Activated CD4-positive, alpha-beta T cell treated with anti-CD3 and anti-CD28 coated beads, Interleukin-2, amount 50 U/mL, for 16 hours (primary cell): ENCODE measurements around the gene STIM1.
A peak's percentile ranks its signal among the peaks of the same experiment; 100 is the strongest.

Source experiments
- DNase-seq: peaks from one replicate; pipeline ENCODE4 v3.0.0-alpha.2; 2020

Gene STIM1

GRCh38 chr11:3925513-3925912 is 70.0 kb downstream of the STIM1 start:
- DNase-seq, result no peak

- DNase-seq, result no peak
Observed at GRCh38 chr11:3926458-3927095, 71.1 kb downstream of the STIM1 start.

GRCh38 chr11:3927129-3927796 is 71.8 kb downstream of the STIM1 start:
- DNase-seq, result no peak

- DNase-seq, result no peak
Observed at GRCh38 chr11:3929232-3929631, 73.8 kb downstream of the STIM1 start.

- no peak for DNase-seq
Observed at GRCh38 chr11:3929649-3930048, 74.2 kb downstream of the STIM1 start.

GRCh38 chr11:3932698-3933097 is 77.2 kb downstream of the STIM1 start:
- no peak for DNase-seq

GRCh38 chr11:3933165-3933628 is 77.7 kb downstream of the STIM1 start:
- DNase-seq, result no peak

GRCh38 chr11:3934658-3935057 is 79.2 kb downstream of the STIM1 start:
- no peak for DNase-seq

- DNase-seq, result no peak
Observed at GRCh38 chr11:3936517-3936916, 81.1 kb downstream of the STIM1 start.

- no peak for DNase-seq
Observed at GRCh38 chr11:3939211-3939610, 83.7 kb downstream of the STIM1 start.

- no peak for DNase-seq
Observed at GRCh38 chr11:3939651-3940190, 84.3 kb downstream of the STIM1 start.

GRCh38 chr11:3942160-3942955 is 86.9 kb downstream of the STIM1 start:
- DNase-seq, result no peak

GRCh38 chr11:3942956-3943497 is 87.6 kb downstream of the STIM1 start:
- DNase-seq, result no peak

GRCh38 chr11:3944198-3944597 is 88.7 kb downstream of the STIM1 start:
- DNase-seq, result no peak

- DNase-seq, result no peak
Observed at GRCh38 chr11:3946455-3947017, 91.1 kb downstream of the STIM1 start.

GRCh38 chr11:3947061-3947460 is 91.6 kb downstream of the STIM1 start:
- peak; percentile 90 for DNase-seq

- peak; percentile 54 for DNase-seq
Observed at GRCh38 chr11:3949125-3949524, 93.7 kb downstream of the STIM1 start.

- DNase-seq, result no peak
Observed at GRCh38 chr11:3950996-3951660, 95.7 kb downstream of the STIM1 start.

GRCh38 chr11:3952715-3953114 is 97.3 kb downstream of the STIM1 start:
- no peak for DNase-seq

- no peak for DNase-seq
Observed at GRCh38 chr11:3953327-3953726, 97.9 kb downstream of the STIM1 start.

GRCh38 chr11:3954448-3955298 is 99.2 kb downstream of the STIM1 start:
- peak; percentile 50 for DNase-seq
